IPS DF 4.7 (cell line): ENCODE measurements around the gene RBM38.
"Not testable (repeated sequence)": the region's sequence is repeated elsewhere in the genome, so short reads cannot be mapped to it uniquely, and the experiment has no call there.

Experiments
- DNase-seq: peaks from one replicate; pipeline ENCODE4 v3.0.0-alpha.2; 2013; ENCODE audit warnings: low spot score; ENCODE audit errors: extremely low read depth

RBM38 gene

DNA sequence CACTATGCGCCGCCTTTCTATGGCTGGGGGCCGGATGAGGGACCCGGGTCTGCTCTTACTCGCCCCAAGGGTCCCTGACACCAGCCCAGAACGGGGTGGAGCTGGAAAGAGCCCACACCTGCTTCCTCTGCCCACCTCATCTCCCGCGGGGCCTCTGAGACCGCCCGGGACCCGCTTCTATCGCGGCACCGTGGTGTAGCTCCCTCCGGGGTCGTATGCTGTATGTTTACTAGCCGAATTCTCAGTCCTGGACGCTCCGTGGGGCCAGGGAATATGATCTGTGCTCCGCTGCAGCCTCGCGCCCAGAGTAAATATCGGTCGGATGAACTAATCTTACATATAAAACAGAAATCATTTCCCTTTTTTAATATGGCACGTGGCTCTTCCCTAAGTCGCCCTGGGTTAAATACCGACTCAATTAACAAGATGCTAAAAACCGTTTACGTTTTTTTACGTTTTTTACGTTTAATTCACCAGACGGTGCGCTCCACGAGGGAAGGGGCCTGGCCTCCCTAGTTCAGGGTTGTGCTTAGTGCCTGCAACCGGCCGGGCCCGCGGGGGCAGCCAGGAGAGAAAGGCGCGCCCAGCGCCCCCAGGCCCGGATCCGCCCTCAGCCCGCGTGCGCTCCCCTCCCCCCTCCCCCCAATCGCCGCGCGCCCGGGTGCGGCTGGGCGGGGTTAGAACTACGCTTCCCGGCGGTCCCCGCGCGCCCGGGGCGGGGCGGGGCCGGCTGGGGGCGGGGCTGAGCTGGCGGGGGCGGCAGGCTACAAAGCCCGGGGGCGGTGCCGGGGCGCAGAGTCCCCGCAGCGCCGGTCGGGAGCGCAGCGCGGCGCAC lies at the start of gene RBM38:
Gene RBM38, plus strand, starts transcription at position 793 of the 835 bp plus-strand sequence. CDS start 186 bp downstream, outside the sequence.
- no peak for DNase-seq

DNA sequence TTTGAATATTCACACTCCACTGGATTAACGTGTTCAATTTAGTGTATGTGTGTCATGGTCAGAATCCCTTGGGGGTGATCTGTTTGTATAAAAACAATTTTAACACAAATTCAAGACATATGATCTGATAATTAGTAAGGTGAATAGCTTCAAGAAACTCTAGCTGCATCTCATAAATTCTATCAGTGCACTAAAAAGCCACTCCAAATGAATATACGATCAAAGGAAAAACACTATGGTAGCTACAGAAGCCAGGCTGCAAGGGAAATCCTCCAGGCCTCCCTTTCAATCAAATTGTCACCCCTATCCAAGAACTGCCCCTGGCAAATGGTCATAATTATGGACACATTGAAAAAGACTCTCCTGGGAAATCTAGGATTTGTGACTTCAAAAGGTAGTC lies 49.5 kb upstream of the RBM38 start:
- no peak for DNase-seq

DNA sequence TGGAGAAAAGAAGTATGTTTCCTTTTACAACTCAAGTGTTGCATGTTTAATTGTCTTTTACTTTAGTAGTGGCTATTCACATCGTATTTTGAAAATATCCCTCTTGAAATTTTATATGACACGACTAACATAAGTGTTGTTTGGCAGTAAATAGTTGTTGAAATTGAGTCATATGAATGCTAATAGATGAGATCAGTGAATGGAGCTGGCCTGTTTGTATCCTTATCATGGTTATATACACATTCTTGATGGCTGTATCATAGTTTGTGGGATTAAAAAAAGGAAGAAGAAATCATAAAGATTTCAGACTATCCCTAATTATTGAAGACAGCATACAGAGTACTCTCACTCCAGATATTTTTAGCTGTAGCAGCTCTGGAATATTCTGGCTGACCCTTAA lies 48.4 kb upstream of the RBM38 start:
- no peak for DNase-seq

DNA sequence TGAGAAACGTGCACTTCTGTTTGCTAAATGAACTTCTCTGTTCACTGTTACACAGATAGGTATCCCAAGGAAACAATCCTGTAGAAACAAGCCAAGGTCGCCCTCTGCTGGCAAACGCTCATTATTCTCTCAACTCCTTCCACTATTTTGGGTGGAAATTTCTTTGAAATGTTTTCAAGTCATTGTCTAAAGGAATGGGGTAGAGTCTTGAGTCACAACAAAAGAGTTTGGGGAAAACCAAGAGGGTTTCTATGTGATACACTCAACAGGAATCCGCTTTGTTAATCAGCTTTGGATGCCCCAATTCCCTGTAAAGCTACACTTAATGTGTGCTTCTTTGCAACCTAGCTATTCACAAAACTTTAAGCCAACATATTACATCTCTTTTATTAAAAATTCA lies 44.7 kb upstream of the RBM38 start:
- no peak for DNase-seq

DNA sequence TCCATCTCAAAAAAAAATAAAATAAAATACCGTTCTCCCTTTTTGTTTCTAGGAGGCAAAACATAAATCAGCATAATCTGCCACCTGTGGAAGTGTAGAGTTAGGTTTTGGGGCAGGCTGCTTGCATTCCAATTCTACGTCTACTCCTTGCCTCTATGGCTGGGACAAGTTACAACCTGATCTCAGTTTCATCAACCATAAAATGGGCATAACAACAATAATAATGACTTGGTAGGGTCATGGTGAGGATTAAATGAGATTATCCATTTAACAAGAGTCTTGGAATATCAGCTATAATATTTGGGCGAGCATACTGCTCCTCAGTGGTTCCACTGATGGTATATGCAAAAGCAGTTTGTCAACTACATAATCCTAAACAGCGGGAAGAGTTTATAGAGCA lies 43.8 kb upstream of the RBM38 start:
- no peak for DNase-seq

DNA sequence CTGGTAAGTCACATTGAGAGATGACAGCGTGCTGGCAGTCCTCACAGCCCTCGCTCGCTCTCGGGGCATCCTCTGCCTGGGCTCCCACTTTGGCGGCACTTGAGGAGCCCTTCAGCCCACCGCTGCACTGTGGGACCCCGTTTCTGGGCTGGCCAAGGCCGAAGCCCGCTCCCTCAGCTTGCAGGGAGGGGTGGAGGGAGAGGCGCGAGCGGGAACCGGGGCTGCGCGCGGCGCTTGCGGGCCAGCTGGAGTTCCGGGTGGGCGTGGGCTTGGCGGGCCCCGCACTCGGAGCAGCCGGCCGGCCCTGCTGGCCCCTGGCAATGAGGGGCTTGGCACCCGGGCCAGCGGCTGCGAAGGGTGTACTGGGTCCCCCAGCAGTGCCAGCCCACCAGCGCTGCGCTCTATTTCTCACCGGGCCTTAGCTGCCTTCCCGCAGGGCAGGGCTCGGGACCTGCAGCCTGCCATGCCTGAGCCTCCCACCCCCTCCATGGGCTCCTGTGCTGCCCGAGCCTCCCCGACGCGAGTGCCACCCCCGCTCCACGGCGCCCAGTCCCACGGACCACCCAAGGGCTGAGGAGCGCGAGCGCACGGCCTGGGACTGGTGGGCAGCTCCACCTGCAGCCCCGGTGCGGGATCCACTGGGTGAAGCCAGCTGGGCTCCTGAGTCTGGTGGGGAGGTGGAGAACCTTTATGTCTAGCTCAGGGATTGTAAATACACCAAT lies 42.8 kb upstream of the RBM38 start:
- not testable (repeated sequence) for DNase-seq

DNA sequence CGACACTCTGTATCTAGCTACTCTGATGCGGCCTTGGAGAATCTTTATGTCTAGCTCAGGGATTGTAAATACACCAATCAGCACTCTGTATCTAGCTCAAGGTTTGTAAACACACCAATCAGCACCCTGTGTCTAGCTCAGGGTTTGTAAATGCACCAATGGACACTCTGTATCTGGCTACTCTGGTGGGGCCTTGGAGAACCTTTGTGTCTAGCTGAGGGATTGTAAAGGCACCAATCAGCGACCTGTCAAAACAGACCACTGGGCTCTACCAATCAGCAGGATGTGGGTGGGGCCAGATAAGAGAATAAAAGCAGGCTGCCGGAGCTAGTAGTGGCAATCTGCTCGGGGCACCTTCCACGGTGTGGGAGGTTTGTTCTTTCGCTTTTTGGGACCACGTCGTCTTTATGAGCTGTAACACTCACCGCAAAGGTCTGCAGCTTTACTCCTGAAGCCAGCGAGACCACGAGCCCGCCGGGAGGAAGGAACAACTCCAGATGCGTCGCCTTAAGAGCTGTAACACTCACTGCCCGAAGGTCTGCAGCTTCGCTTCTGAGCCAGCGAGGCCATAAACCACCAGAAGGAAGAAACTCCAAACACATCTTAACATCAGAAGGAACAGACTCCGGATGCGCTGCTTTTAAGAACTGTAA lies 42.1 kb upstream of the RBM38 start:
- not testable (repeated sequence) for DNase-seq

DNA sequence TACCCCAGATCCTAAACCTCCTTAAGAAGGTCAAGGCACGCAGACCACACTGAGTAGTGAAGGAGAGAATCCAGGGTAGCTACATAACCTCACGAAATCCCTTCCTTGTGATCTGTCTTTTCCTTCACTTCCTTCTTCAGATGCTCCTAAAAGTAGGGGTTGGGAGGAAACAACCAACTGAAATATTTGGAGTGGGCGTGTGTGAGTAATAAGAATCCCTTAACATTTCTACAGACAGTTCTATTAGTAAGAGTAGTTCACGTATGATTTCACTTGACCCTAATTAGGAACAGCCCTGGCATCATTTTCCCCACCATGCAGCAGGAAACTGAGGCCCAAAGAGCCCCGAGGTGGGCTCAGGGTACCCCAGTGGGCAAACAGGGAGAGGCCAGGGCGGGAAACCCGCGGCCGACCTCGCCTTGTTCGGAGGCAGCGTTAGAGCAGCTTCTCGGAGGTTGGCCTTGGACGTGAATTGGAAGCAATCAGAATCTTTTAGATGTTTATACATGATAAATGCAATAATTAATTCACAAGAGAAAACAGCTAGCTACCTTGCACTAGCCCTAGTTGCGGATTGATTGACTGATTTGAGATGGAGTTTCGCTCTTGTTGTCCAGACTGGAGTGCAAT lies 41.0 kb upstream of the RBM38 start:
- no peak for DNase-seq

DNA sequence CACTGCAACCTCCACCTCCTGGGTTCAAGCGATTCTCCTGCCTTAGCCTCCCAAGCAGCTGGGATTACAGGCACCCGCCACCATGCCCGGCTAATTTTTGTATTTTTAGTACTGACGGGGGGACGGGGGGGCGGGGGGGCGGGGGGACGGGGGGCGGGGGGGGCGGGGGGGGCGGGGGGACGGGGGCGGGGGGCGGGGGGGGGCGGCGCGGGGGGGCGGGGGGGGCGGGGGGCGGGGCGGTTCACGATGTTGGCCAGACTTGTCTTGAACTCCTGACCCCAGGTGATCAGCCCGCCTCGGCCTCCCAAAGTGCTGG lies 40.5 kb upstream of the RBM38 start:
- not testable (repeated sequence) for DNase-seq

DNA sequence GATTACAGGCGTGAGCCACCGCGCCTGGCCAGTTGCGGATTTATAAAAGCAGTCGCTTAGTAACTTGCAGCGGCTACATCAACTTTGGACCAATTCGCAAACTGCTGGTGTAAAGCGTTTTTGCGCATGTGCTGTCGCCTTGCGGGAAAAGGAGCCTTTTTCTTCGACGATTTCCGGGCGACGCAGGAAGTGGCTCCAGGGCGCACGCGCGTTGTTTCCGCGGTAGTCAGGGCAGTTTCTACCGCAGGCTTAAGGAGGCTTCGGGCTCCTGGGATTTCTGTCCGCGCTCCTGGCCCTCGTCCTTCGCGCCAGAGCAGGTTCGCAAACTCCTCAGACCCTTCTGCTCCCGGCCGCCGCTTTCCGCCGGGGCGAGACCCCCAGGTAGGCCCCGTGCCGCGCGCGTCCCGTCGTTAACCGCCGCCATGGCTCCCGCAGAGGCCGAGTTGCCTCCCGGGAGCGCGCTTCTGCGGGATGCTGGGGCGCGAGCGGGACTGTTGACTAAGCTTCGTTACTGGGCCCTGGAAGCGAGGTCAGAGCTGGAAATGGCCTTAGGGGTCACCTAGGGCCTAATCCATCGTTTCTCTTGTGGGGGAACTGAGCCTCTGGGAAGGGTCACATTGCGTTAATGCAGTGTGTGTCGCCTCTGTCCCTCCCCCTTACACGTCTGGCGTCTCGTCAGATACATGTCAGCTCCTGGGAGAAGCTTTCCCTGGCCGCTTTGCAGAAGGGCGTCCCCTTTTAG lies 40.0 kb upstream of the RBM38 start, which contains the start of gene RAE1:
Gene RAE1, plus strand, starts transcription at position 214 of the 742 bp plus-strand sequence. CDS start 2,784 bp downstream, outside the sequence.
- no peak for DNase-seq

DNA sequence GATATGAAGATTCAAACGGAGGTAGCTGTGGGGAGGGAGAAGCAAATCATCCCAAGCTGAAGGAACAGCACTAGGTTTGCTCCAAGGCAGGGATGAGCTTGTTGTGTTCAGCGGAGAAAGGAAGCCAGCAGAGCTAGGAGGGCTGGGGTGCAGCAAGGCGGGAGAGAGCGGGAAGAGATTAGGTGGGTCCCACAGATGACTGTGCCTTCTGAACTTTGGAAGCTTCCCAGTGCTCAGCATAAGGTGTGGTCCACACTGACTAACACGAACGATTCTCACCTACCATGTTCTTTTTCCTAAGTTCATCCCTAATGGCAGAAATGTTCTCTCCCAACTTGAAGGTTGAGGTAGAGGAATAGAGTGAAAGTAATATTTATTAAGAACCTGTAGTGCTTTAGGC lies 38.9 kb upstream of the RBM38 start:
- DNase-seq, result no peak

DNA sequence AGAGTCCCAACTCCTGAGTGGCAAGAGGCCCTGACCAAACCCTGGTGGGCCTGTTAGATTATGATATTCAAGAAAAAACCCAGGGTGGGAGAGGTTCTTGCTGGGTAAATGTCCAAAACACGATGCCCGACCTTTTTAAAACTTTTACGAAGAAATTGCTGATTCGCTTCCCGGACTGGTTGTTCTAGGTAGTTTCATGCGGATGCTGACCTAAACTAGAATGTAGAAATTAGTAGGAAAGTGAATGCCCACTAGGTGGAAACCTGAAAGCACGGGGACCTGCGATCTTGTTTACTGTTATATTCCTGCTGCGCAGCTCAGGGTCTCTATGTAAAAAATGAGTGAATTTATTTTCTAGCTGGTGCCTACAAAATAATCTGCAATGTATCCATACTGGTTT lies 37.8 kb upstream of the RBM38 start:
- no peak for DNase-seq

DNA sequence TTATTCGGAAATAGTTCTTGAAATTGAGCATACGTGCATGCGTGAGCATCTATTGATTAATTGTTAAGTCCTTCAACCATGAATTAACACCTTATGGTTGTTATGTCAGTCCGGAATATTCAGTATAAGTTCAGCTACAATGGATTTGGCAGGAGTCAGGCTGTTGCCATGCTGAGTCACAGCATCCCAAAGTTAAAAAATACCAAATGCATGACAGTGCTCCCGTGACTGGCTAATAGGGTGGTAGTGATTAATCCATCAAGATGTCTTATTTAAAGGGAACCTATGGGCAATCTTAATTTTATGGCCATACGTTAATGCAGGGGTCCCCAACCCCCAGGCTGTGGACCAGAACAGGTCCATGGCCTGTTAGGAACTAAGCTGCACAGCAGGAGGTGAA lies 29.7 kb upstream of the RBM38 start:
- DNase-seq, result no peak

DNA sequence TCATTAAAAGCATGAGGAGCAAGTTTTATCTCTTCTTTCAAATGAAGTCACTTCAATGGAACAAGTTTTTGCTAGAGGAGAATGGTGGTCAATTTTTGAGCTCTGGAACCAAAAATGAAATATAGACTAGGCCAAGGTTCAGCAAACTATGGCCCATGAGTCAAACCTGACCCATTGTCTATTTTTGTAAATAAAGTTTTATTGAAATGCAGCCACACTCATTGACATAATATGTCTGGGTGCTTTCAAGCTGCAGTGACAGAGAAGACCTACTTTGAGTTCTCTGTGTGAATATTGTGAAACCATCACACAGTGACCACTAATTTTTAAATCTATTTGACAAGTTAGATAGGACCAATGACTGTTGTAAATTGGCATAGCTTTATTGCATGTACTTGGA lies 26.7 kb upstream of the RBM38 start:
- no peak for DNase-seq

DNA sequence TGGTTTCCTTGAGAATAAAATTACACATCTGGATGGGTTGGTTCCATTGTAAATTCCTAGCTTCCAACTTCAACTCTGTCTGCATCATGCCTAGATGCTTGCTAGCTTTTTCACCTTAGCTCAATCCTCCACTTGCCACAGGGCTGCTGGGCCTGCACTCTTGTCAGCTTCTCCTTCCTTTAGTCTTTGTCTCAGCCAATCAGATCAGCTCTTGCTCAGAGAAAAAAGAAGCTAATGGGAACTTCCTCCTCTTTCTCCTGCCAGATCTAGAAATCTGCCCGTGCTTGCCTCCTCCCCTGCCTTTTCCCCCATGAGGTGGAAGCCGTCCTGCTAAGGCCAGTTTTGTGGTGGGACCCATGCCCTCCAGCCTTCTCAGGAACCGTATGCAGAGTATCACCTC lies 21.6 kb upstream of the RBM38 start:
- DNase-seq, result no peak

DNA sequence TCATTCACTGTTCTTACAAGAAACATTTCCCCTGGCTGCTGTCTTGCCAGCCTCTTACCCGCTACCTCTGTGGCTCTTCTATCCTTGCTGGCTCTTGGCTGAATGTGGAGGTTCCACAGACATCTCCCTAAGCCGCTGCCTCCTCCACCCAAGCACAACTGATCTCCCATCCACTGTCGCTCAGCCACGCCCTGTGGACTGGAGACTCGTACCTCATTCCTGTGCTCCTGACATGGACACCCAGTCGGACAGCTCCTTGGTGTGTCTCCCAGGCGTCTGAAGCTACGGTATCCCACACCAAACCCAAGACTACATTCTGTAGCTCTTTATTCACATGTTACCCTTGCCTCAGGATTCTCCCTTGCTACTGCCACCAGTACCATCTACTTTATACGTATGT lies 20.9 kb upstream of the RBM38 start:
- no peak for DNase-seq

DNA sequence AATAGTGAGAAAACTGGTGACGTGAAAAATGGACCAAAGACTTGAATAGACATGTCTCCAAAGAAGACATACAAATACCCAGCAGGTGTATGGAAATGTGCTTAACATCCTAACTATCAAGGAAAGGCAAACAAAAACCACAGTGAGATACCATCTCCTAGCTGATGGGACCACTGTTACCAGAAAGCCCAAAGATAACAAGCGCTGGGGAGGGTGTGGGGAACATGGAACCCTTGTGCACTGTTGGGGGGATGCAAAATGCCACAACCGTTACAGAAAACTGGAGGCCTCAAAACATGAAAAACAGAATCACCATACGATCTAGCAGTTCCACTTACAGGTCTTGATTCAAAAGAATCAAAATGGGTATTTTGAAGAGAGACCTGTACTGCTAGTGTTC lies 19.8 kb upstream of the RBM38 start:
- no peak for DNase-seq

DNA sequence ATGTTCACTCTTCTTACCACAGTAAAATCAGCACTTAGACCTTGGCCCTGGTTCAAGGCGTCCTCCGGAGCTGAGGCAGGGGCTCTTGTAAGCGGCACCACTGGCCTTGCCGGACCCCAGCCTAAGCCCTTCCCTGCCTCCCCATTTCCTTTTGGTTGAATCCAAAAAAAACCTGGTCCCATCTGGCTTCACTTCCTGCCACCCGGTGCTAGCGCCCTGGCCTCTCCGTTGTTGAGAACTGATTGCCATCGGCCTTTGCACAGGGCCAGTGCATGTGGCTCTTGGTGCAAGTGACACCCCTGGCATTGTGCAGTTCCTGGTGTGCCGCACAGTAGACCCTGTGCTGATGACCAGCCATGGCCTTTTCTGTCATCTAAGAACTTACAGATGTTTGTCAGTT lies 19.0 kb upstream of the RBM38 start:
- DNase-seq, result no peak

DNA sequence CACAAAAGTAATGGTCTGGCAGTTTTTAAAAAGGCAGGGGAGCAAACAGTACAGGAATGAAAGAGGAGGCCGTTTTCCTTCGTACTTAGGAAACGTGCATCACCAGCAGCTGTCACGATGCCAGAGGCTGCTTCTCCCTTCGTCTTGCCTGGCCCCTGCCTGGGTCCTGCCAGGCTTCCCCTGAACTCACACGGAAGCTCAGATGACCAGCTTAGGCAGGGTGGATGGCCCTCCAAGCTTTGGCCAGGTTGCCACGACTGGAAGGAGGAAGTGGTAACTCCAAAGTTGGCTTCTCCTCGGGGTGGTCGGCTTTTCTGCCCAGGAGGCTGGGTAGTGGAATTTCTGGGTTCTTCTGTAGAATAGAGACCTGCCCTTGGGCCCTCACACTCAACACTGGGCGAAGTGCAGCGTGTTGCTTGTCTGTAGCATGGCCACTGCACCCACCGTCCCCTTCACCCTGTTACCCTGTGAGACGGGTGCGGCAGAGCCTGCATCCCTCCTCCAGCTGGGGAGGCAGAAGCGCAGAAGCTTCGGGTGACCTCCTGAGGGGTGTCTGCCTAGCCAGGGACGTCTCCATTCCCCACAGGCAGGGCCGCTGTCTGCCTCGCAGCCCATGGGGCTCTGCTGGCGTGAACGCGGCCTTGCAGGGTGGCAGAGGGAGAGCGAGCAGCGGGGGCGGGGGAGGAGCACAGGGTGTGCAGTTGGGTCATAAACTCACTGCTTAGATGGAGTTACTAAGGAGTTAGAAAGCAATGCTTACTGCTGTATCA lies 18.4 kb upstream of the RBM38 start:
- DNase-seq, result no peak

DNA sequence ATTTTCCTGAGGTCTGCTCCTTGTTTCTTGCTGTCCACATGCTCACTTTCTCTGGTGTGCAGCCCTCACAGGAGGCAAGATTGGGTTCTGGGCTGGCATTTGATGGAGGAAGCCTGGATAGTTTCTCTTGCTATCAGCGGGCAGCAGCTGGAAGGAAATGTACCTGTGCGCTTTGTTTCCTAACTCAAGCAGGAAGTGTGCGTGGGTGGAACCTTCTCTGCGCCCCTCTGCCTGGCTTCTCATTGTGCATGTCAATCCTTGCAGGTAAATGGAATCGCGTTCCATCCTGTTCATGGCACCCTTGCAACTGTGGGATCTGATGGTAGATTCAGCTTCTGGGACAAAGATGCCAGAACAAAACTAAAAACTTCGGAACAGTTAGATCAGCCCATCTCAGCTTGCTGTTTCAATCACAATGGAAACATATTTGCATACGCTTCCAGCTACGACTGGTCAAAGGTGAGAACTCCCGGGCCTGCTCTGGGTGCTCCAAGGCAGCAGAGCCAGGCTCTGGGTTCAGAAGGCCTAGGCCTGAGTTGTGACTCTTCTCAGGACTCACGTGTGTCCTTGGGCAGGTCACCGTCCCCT lies 16.8 kb upstream of the RBM38 start:
- no peak for DNase-seq
